ENCODE measurements around the gene BSND.

DNA sequence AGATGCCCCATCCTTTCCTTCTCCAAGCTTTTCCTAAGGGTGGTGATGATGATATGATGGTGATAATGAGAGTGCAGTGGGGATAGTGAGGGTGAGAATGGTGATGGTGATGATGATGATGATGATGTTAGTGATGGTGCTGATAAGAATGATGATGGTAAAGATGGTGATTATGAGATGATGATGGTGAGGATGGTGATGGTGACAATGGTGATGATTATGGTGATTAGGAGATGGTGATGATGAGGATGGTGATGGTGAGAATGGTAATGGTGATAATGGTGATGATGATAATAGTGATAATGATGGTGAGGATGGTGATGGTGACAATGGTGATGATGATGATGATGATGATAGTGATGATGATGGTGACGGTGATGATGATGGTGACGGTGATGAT, 4.0 kb downstream of the BSND start:
- TF ChIP-seq EZH2 (IDR thresholded peaks at IDR 0.05; ENCODE audit: borderline replicate concordance) = no peak
- TF ChIP-seq, protein P1, sequence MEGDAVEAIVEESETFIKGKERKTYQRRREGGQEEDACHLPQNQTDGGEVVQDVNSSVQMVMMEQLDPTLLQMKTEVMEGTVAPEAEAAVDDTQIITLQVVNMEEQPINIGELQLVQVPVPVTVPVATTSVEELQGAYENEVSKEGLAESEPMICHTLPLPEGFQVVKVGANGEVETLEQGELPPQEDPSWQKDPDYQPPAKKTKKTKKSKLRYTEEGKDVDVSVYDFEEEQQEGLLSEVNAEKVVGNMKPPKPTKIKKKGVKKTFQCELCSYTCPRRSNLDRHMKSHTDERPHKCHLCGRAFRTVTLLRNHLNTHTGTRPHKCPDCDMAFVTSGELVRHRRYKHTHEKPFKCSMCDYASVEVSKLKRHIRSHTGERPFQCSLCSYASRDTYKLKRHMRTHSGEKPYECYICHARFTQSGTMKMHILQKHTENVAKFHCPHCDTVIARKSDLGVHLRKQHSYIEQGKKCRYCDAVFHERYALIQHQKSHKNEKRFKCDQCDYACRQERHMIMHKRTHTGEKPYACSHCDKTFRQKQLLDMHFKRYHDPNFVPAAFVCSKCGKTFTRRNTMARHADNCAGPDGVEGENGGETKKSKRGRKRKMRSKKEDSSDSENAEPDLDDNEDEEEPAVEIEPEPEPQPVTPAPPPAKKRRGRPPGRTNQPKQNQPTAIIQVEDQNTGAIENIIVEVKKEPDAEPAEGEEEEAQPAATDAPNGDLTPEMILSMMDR (IDR thresholded peaks at IDR 0.05; ENCODE audit: poor library complexity) = no peak
- no peak for TF ChIP-seq EZH2phosphoT487 (IDR thresholded peaks at IDR 0.05; ENCODE audit: low read depth, severe bottlenecking, unreplicated experiment)
